Hepatocyte (in vitro differentiated cells): ENCODE results near the gene BTRC.

Source experiments
- CTCF ChIP-seq: fragments of 200-600 bp; sonication (generic); IDR thresholded peaks from 2 replicates; pipeline ENCODE4 v1.5.1; 2016; ENCODE audit warnings: antibody characterized with exemption, mild to moderate bottlenecking; ENCODE audit not compliant: poor library complexity
- EZH2 ChIP-seq: fragments of 200-600 bp; sonication (generic); IDR thresholded peaks from 2 replicates; pipeline ENCODE4 v1.6.1; 2016; ENCODE audit warnings: antibody characterized with exemption, mild to moderate bottlenecking, borderline replicate concordance
- EZH2phosphoT487 ChIP-seq: fragments of 200-600 bp; sonication (generic); IDR thresholded peaks from one replicate; pipeline ENCODE4 v1.6.1; 2018; ENCODE audit warnings: antibody characterized with exemption, mild to moderate bottlenecking, low read depth, moderate library complexity; ENCODE audit not compliant: unreplicated experiment, severe bottlenecking

- no peak for TF ChIP-seq EZH2
- TF ChIP-seq CTCF, result no peak
- TF ChIP-seq EZH2phosphoT487, result no peak
Measured at GRCh38 chr10:101512738-101513137, 158.8 kb downstream of the BTRC start.
